Measurements from ENCODE around the gene MC2R. TPM values are rescaled to one million over a fixed set of nuclear protein-coding genes. Genes with fewer than 3 reads are reported as not detected.

The MC2R gene
- total and polyA plus RNA-seq, 10 of the 15 experiments (the other 5 are each of a cell fraction or from before 2014, with no cell fraction given) = 0.15 TPM; not detected in 9

- no peak for TF ChIP-seq FOXK2 (IDR thresholded peaks at IDR 0.05)
- TF ChIP-seq, protein P1, sequence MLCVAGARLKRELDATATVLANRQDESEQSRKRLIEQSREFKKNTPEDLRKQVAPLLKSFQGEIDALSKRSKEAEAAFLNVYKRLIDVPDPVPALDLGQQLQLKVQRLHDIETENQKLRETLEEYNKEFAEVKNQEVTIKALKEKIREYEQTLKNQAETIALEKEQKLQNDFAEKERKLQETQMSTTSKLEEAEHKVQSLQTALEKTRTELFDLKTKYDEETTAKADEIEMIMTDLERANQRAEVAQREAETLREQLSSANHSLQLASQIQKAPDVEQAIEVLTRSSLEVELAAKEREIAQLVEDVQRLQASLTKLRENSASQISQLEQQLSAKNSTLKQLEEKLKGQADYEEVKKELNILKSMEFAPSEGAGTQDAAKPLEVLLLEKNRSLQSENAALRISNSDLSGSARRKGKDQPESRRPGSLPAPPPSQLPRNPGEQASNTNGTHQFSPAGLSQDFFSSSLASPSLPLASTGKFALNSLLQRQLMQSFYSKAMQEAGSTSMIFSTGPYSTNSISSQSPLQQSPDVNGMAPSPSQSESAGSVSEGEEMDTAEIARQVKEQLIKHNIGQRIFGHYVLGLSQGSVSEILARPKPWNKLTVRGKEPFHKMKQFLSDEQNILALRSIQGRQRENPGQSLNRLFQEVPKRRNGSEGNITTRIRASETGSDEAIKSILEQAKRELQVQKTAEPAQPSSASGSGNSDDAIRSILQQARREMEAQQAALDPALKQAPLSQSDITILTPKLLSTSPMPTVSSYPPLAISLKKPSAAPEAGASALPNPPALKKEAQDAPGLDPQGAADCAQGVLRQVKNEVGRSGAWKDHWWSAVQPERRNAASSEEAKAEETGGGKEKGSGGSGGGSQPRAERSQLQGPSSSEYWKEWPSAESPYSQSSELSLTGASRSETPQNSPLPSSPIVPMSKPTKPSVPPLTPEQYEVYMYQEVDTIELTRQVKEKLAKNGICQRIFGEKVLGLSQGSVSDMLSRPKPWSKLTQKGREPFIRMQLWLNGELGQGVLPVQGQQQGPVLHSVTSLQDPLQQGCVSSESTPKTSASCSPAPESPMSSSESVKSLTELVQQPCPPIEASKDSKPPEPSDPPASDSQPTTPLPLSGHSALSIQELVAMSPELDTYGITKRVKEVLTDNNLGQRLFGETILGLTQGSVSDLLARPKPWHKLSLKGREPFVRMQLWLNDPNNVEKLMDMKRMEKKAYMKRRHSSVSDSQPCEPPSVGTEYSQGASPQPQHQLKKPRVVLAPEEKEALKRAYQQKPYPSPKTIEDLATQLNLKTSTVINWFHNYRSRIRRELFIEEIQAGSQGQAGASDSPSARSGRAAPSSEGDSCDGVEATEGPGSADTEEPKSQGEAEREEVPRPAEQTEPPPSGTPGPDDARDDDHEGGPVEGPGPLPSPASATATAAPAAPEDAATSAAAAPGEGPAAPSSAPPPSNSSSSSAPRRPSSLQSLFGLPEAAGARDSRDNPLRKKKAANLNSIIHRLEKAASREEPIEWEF (IDR thresholded peaks at IDR 0.05; ENCODE audit: insufficient replicate concordance, low read depth, low read length) = no peak
- TF ChIP-seq BCLAF1 (IDR thresholded peaks at IDR 0.05) = no peak
- TF ChIP-seq RB1 (IDR thresholded peaks at IDR 0.05; ENCODE audit: borderline replicate concordance) = no peak
- TF ChIP-seq ZNF24 (IDR thresholded peaks at IDR 0.05) = 0 out of 2 replicates have a peak, but pooled peaks have one; percentile 42
- TF ChIP-seq ZNF384 (IDR thresholded peaks at IDR 0.05; ENCODE audit: borderline replicate concordance, low read depth, low read length) = peak; percentile 75; the same call in 1 of the 2 replicates
- TF ChIP-seq TCF3 (IDR thresholded peaks at IDR 0.05; ENCODE audit: borderline replicate concordance, insufficient read depth, low read depth, low read length) = peak; percentile 98
- peak; percentile 73; the same call in 1 of the 2 replicates for TF ChIP-seq MEF2A (IDR thresholded peaks at IDR 0.05; ENCODE audit: insufficient read depth, low read depth, low read length)
- TF ChIP-seq SRF (IDR thresholded peaks at IDR 0.05; ENCODE audit: low read depth in 2 of 2, low read length in 2 of 2) = peak in 1 of 2 experiments; percentile 58; a peak in 1 of 4 replicates
- no peak for TF ChIP-seq ZNF622 (IDR thresholded peaks at IDR 0.05)
- TF ChIP-seq SMC3 (IDR thresholded peaks at IDR 0.05; ENCODE audit: borderline replicate concordance, low read length) = peak; percentile 24; the same call in 1 of the 2 replicates
- no peak for TF ChIP-seq CHD4 (IDR thresholded peaks at IDR 0.05)
- TF ChIP-seq JUND (IDR thresholded peaks at IDR 0.05; ENCODE audit: low read depth, low read length) = peak; percentile 77; the same call in 1 of the 2 replicates
- TF ChIP-seq ETV6 (conservative IDR thresholded peaks at IDR 0.05 in 1 of 2, IDR thresholded peaks at IDR 0.05 in 1 of 2; ENCODE audit: borderline replicate concordance in 1 of 2, low read depth in 1 of 2) = peak in 1 of 2 experiments; percentile 60; a peak in 1 of 4 replicates
- TF ChIP-seq, protein P2, sequence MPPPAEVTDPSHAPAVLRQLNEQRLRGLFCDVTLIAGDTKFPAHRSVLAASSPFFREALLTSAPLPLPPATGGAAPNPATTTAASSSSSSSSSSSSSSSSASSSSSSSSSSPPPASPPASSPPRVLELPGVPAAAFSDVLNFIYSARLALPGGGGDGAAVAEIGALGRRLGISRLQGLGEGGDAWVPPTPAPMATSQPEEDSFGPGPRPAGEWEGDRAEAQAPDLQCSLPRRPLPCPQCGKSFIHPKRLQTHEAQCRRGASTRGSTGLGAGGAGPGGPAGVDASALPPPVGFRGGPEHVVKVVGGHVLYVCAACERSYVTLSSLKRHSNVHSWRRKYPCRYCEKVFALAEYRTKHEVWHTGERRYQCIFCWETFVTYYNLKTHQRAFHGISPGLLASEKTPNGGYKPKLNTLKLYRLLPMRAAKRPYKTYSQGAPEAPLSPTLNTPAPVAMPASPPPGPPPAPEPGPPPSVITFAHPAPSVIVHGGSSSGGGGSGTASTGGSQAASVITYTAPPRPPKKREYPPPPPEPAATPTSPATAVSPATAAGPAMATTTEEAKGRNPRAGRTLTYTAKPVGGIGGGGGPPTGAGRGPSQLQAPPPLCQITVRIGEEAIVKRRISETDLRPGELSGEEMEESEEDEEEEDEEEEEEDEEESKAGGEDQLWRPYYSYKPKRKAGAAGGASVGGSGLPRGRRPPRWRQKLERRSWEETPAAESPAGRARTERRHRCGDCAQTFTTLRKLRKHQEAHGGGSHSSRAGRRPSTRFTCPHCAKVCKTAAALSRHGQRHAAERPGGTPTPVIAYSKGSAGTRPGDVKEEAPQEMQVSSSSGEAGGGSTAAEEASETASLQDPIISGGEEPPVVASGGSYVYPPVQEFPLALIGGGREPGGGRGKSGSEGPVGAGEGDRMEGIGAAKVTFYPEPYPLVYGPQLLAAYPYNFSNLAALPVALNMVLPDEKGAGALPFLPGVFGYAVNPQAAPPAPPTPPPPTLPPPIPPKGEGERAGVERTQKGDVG (CRISPR knock-in tag; IDR thresholded peaks at IDR 0.05) = no peak
- no peak for TF ChIP-seq NR2F1 (conservative IDR thresholded peaks at IDR 0.05)
- peak; percentile 75; the same call in 1 of the 2 replicates for TF ChIP-seq ZBED1 (IDR thresholded peaks at IDR 0.05; ENCODE audit: borderline replicate concordance)
- peak; percentile 83 for TF ChIP-seq FOXM1 (IDR thresholded peaks at IDR 0.05; ENCODE audit: low read depth, low read length)
- TF ChIP-seq IKZF1 (conservative IDR thresholded peaks at IDR 0.05) = peak; percentile 32; the same call in 1 of the 2 replicates
- TF ChIP-seq STAT1 (conservative IDR thresholded peaks at IDR 0.05) = no peak
Observed at GRCh38 chr18:13893418-13893760, 21.9 kb downstream of the MC2R start (continued).

Data from GM12878 (cell line).